ENCODE data around the gene ANKRD27.

The ANKRD27 gene

DNA sequence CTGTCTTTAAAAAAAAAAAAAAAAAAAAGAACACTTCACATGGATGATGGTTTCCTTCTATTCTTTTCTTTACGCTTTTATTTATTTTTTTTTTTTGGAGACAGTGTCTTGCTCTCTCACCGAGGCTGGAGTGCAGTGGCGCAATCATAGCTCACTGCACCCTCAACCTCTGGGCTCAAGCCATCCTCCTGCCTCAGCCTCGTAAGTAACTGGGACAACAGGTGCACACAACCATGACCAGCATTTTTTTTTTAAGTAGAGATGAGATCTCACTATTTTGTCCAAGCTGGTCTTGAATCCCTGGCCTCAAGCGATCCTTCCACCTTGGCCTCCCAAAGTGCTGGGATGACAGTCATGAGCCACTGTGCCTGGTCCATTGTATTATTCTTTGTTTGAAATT, 24.3 kb downstream of the ANKRD27 start:
- DNase-seq: no peak

DNA sequence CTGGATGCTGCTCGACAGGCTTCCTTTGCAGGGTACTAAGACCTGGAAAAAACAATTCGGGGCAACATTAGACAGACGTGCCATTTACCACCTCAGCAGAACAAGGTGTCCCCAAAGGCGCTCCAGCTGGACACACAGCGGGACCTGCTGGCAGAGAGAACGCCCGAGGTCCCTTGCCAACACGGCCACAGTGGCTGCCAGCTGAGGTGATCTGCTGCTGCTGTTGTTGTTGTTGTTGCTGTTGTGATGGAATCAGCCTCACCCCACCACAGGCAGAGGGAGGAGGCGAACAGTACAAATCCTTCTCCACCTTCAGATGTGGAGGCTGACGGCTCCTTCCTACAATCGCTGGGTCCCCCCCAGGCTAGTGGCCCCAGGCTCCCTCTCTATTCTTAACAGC, 25.2 kb downstream of the ANKRD27 start:
- no peak for DNase-seq

DNA sequence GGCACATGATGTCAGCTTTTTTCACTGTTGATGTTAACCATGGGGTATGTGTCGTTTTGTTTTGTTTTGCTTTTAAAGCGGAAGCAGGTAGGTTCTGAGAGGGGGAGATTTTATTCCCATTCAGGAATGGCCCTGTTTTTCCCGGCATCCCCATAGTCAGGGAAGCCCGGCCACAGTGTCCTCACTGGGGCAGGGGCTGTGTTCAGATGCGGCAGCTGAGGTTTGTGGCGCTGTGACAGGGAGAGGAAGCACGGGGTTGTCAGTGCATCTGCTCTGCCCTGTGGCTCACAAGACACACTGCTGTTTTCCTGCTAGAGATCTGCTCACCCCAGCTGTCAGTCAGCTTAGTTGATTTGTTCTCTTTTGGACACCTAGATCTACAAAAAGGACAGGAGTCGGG, 27.6 kb downstream of the ANKRD27 start:
- no peak for DNase-seq

DNA sequence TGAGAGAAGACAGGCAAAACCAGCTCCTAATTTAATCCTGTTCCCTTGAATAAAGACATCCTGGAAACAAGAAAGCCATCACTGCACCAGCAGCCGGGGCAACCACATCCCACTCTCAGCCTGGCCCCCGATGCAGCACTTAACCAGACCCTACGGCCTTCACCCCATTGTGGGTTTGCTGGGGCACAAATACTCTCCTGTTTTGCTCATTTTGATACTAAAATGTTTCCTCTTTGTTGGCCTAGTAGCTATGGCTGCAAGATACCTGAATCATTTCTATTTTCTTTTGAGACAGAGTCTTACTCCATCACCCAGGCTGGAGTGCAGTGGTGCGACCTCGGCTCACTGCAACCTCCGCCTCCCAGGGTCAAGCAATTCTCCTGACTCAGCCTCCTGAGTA, 28.4 kb downstream of the ANKRD27 start:
- DNase-seq: no peak

- DNase-seq: no peak
Observed at GRCh38 chr19:32642771-32643170, 32.2 kb downstream of the ANKRD27 start.

GRCh38 chr19:32638625-32639024, 36.4 kb downstream of the ANKRD27 start:
- no peak for DNase-seq

GRCh38 chr19:32637480-32637879, 37.5 kb downstream of the ANKRD27 start:
- no peak for DNase-seq

DNA sequence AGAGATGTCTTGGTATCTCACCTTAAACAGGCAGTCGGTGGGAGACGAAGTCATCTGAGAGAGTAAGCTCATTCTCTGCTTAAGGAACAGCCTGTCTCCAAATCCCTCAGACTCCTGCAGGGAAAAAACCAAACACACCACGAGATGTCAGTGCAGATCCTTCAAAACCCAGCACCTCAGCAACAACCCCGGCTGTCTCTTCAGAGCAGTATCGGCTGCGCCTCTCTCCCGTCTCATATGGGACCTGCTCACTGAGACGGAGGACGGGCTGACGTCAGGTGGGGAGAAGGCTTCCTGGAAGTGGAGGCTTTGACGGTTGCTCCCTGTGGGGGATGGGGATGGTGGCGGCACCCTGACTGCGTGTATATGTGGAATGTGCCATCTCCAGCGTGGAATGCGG, 43.6 kb downstream of the ANKRD27 start:
- DNase-seq: no peak

GRCh38 chr19:32630338-32630737, 44.6 kb downstream of the ANKRD27 start:
- DNase-seq: no peak

DNA sequence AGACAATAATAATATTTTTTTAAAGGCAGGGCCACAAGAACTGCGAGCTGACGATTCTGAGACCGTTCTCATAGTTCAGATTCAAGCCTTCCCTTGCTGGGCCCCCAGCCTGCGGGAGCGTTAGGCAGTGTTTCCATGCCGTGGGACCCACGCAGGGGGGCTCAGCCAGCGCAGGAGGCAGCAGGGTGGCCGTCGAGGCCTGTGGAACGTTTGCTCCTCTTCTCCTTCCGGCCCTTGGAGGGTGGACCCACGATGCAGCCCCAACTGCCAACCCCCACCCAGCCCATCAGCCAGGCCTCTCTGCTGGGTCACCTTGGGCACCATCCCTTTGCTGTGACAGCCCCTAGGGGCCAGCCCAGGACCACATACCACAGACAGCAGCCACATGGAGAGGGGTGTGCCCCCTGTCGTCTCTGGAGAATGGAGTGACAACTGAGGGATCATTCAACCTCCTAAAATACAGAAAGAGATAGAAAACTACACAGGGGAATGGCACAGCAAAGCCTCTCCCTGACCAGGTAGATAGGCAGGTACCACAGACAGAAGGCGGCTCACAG, 47.2 kb downstream of the ANKRD27 start:
- no peak for DNase-seq

GRCh38 chr19:32626969-32627368, 48.0 kb downstream of the ANKRD27 start:
- DNase-seq: no peak

- DNase-seq: no peak
Observed at GRCh38 chr19:32624410-32624809, 50.6 kb downstream of the ANKRD27 start.

DNA sequence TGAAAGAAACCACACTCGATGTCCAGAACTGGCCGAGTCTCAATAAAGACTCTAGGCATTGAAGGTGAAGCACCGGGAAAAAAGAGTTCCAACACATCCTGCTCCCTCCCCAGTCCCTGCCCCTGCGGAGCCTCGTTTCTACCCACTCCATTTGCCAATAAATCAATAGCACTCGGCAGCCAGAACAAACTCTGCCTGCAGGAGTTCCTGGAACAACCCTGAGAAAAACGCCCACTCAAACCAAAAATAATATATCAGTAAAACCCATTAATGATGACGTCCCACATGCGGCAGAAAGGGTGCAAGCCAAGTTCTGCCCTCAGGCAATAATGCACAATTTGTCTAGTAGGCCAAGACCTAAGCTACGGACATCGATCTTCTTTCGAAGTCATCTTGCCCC, 53.0 kb downstream of the ANKRD27 start:
- no peak for DNase-seq

DNA sequence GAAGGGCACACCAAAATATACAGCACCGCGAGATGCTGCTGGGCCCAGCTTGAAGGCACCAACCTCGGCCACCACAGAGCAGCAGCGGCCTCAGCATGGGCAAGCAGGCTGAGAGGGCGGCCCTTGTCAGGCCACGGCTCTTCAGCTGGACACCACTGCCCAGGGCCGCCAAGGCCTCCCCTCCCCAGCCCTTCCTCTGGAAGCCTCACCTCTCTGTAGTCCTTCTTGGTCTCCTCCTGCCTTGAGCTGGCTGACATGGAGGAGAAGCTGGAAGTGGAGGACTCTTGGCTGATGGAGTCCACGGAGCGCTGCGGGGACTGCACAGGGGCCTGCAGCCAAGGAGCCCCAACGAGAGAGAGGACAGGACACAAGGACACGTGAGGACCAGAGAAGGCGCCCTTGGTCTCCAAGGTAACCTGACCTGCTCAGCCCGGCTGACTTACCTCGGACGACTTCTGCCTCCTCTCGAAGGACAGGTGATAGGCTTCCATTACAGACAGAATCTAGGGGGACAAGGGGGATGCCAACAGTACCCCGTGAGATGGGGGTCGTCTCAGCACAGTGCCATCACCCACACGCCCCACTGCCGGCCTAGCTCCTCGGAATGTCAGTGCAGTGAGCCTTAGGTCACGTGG, 55.8 kb downstream of the ANKRD27 start:
- no peak for DNase-seq

DNA sequence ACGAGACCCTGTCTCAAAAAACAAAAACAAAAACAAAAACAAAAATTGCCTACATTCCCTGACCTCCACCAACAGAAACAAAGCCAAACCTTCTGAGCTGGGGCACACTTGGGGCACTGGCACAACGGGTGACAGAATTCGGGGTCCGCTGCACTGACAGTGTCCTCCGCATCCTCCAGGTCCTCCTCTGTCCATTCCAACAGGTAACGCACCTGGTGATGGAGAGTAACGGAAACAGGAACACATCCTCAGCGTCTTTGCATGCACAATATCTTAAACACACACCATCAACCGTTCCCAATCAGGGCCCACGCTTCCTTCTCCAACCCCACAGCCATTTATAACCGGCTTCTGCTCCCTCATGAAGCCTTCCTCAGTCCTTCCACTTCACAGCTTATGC, 59.4 kb downstream of the ANKRD27 start:
- DNase-seq: no peak

- no peak for DNase-seq
Observed at GRCh38 chr19:32614916-32615315, 60.1 kb downstream of the ANKRD27 start.

- no peak for DNase-seq
Observed at GRCh38 chr19:32613008-32613407, 62.0 kb downstream of the ANKRD27 start.

GRCh38 chr19:32611161-32611560, 63.8 kb downstream of the ANKRD27 start:
- no peak for DNase-seq

- no peak for DNase-seq
Observed at GRCh38 chr19:32607479-32607878, 67.5 kb downstream of the ANKRD27 start.

DNA sequence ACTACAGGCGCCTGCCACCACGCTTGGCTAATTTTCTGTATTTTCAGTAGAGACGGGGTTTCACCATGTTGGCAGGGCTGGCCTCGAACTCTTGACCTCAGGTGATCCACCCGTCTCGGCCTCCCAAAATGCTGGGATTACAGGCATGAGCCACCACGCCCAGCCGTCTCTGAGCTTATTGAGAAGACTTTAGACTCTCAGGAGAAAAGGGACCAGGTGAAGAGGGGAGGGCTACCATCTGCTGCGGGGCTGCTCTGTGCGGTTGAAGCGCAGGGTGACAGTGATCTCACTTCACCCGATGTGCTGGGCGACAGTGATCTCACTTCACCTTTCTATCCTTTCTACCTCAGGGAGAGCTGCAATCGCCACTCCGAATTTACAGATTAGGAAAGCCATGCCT, 68.7 kb downstream of the ANKRD27 start:
- no peak for DNase-seq

DNA sequence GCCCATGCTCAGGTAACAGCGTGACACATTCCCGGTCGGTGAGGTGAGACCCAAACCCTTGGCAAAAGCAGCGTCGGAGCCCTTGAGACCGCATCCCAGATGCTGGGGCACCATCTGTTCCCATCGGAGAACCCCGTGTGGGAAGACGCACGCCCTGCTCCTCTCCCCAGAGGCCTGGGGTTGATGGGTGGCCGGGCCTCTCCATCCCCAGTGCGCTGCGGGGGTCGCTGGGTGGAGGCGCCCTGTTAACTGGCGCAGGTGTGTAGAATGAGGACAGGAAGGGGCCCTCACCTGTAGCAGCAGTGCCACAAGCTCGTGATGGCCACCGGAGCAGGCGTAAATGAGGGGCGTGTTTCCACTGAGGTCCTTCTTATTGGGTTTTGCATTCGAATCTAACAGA, 69.4 kb downstream of the ANKRD27 start:
- no peak for DNase-seq

DNA sequence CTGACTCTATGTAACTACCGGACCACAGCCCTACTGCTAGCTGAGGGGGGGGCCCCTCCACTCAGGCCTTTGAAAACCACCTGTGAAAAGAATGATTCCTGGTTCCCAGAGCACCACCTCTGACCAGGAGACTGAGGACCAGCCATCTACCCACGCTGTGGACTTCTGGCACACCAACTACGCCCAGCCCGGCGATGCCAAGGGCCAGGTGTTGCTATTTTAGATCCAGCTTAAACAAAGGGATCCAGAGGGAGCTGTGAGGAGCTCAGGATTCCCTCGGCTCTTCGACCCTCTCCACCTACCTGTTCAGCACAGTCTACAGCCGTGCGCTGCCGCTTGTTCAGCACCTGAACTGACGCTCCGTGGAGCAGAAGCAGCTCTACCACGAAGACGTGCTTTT, 71.0 kb downstream of the ANKRD27 start:
- no peak for DNase-seq

GRCh38 chr19:32599736-32600157, 75.2 kb downstream of the ANKRD27 start:
- DNase-seq: peak; percentile 63

GRCh38 chr19:32599258-32599657, 75.7 kb downstream of the ANKRD27 start:
- DNase-seq: no peak

GRCh38 chr19:32598022-32598421, 77.0 kb downstream of the ANKRD27 start:
- no peak for DNase-seq
